ENCODE results near the gene EXOC1.
"Not testable (repeated sequence)": the region's sequence is repeated elsewhere in the genome, so short reads cannot be mapped to it uniquely, and the experiment has no call there.

Gene EXOC1, protein sequence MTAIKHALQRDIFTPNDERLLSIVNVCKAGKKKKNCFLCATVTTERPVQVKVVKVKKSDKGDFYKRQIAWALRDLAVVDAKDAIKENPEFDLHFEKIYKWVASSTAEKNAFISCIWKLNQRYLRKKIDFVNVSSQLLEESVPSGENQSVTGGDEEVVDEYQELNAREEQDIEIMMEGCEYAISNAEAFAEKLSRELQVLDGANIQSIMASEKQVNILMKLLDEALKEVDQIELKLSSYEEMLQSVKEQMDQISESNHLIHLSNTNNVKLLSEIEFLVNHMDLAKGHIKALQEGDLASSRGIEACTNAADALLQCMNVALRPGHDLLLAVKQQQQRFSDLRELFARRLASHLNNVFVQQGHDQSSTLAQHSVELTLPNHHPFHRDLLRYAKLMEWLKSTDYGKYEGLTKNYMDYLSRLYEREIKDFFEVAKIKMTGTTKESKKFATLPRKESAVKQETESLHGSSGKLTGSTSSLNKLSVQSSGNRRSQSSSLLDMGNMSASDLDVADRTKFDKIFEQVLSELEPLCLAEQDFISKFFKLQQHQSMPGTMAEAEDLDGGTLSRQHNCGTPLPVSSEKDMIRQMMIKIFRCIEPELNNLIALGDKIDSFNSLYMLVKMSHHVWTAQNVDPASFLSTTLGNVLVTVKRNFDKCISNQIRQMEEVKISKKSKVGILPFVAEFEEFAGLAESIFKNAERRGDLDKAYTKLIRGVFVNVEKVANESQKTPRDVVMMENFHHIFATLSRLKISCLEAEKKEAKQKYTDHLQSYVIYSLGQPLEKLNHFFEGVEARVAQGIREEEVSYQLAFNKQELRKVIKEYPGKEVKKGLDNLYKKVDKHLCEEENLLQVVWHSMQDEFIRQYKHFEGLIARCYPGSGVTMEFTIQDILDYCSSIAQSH

DNA sequence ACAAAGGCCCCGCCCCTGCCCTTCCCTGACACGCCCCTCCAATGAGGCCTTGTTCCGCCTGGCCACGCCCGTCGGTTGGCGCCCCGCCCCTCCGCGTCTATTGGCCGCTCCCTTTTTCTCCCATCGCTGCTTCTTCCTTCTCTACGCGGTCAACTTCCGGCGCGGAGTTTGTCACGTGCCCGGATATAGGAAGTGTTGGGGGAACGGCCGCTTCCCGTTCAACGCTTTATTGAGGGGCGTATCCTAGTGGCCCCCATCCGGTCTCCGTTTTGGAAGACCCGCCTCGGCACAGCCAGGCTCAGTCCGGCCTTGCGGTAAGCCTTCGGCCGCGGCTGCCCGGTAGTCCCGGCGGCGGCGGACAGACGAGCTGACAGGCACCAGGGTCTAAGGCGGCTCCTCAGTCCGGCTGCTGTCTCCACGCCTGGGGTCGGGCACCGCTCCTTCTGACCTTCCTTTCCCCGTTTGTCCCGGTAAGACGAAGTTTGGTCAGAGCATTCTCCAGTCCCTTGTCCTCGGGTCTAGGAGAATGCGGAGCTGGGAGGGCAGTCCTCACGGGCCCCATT lies at the start of gene EXOC1:
TSS of gene EXOC1 (plus strand) at position 165 of the 563 bp plus-strand sequence. CDS start 4,676 bp downstream, outside the sequence.
- peak; percentile 95 for DNase-seq

DNA sequence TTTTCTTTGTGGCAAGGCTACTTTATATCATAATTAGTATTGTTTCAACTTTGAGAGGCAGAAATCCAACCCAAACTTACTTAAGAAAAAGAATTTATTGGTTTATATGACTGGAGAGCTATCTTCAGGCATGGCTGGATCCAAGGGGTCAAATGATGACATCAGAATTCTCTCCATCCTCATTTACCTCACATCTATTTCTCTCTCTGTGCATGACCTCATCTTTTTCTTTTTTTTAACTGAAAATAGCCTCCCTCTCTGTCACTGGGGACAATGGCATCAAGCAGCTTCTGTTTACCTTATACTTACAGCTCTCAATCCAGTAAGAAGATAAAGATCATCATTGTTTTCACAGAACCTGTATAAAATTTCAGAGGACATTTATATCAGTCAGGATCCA lies 45.9 kb upstream of the EXOC1 start:
- no peak for DNase-seq

DNA sequence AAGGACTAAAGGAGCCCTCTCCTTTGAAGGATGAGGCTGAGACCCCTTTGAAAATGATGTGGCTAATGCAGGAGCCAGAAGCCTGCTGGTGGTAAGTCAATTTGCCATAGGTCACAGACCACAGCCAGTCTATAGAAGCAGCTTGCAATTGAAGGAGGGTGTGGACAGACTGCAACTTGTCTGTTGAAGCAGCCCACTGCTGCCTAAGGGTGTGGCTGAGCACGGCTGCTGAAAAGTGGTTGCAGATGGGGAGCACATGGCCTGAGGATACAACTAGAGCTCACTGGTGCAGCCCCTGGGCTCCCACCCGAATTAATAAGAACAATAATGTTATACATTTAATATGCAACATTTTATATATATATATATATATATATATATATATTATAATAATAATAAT lies 45.3 kb upstream of the EXOC1 start:
- DNase-seq = no peak

DNA sequence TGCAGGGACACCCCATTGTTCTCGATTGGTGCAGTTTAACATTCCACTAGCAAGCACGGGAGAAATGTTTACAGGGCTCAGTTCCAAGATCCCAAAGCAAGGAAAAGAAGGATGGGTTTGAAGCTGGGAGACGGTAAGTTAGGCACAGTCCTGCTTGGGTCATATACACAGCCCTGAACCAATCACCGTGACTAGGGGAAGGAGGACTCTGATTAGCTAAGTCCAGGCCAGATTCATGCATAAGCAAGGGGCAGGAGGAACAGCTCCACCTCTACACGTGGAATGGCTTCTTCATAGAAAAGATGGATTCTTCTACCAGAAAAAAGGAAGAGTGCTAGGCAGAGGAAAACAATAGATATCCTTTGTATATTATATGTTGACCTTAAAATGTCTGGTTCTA lies 44.8 kb upstream of the EXOC1 start:
- DNase-seq = no peak

DNA sequence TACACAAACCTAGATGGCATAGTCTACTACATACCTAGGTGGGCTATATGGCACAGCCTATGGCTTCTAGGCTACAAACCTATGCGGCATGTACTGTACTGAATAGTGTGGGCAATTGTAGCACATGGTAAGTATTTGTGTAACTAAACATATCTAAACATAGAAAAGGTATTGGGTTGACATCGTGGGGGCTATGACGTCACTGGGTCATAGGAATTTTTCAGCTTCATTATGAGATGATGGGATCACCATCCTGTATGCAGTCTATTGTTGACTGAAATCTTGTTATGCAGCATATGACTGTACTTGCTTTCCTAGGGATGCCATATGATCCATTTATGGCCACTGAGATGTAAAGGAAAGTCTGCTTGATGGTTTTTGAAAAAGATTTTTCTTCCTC lies 35.8 kb upstream of the EXOC1 start:
- DNase-seq = no peak

DNA sequence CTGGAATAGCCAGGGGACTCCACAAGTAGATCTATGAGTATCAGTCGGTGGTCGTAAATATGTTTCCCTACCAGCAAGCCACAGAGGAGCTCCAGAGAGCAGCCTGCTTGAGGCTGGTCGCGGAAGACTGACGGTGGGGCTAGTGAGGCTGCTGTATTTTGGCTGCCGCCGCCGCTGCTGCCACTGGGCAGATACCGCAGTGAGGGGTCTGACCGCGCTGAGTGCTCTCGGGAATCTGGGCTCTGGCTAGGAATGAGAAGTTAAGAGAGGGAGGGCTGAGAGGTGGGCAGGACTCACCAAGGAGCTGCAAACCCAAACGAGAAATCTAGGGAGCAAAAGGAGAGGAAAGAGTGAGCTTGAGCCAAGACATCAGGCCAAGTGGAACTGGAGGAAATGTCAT lies 33.8 kb upstream of the EXOC1 start, which contains the start of gene EXOC1L:
TSS of gene EXOC1L (plus strand) at position 157 of the 400 bp plus-strand sequence. CDS start at position 394, 237 bp downstream.
- DNase-seq = no peak

DNA sequence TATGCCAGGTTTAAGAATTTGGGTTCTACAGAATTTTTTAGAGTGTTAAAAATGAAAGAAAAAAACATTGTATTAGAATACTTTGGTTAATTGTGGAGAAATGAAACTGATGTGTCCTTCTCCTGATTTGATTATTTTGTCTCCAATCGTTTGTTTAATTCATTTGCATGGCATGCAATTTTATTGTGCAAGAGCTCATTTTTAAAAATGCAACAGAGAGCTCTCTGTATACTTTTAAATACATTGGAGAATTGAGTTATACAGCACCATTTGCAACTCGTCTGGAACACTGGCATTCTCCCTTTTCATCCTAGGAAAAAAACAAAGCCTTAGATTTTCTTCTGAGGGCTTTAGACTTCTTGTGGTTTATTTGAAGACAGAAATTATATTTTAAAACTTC lies 33.2 kb upstream of the EXOC1 start:
- no peak for DNase-seq

DNA sequence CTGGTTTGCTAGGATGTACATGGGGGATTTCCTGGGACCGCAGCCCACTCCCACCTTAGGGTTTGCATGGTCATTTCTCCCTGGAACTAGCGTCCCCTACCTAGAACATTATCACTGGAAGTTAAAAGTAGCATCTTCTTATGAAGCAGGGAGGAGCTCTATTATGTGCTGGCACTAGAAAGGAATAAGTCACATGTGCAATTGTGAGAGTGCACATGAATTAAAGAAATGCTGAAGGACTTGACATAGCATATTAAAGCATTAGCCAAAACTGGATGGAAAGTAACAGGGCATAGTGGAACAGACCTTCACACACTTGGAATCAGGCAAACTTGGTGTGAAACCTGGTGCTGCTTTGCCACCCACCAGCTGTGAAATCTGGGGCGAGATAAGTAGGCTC lies 31.1 kb upstream of the EXOC1 start:
- no peak for DNase-seq

DNA sequence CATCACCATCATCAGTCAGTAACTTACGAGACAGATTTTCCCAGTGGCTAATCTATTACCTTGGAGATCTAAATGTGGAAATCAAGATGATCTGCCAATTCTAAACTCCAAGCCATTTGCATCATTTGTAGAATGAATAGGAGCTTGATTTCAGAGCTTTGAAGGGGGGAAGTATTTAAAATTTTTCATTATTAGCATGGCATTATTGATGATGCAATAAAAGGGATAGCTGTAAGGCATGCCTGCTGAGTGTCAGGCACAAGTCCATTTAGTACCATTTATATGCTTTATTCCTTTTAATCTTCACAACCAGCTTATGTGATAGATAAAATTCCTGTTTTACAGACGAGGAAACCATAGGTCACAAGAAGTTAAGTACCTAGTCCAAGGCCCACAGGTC lies 28.6 kb upstream of the EXOC1 start:
- DNase-seq = no peak

DNA sequence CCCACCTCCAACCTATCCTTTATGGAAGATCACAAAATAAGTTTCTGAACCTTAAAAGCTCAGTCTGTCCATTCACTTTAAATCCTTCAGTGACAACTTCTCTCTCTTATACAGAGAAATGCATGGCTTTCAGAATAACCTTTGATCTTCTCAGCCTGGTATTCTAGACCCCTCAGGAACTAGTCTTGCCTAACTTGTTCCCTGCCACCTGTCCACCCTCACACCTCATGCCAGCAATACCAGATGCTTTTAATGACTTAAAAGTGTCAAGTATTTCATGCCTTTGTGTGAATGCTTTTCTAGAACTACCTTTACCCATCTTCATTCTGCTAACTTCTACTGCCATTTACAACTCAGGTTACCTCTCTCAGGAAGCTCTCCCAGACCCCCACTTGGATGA lies 26.5 kb upstream of the EXOC1 start:
- DNase-seq = no peak

DNA sequence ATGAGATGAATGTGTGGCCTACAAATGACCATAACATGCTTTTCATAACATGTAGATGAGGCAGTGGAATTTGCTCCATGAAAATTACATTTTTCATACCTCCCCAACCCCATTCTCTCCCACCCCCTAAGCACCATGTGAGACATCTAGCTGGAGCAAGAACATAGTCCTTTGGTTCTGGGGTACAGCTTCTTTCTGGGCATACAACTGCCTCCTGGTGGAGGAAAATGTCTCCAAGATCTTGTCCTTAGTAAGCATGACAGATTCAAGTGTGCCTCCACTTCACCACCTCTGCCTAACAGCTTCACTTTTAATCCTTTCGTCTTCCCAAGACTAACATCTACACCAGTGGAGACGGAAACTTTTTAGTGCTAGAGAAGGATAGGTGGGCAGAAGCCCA lies 25.9 kb upstream of the EXOC1 start:
- DNase-seq = no peak

DNA sequence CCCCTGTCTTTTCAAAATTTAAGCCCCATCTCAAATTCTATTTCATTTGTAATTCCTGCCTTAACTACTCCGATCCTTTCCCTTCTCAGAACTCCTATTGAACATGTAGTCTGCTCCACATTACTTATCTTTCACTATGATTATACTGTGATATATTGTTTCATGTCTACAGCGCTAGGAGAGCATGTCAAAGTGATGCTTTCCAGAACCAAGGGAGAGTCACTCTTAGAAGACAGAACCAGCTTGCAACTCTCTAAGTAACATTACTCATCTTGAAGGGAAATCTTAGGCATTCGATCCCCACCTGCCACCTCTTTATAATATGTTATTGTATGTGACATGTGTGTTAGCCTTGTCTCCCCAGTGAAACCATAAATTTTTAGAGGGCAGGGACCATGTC lies 23.4 kb upstream of the EXOC1 start:
- no peak for DNase-seq

DNA sequence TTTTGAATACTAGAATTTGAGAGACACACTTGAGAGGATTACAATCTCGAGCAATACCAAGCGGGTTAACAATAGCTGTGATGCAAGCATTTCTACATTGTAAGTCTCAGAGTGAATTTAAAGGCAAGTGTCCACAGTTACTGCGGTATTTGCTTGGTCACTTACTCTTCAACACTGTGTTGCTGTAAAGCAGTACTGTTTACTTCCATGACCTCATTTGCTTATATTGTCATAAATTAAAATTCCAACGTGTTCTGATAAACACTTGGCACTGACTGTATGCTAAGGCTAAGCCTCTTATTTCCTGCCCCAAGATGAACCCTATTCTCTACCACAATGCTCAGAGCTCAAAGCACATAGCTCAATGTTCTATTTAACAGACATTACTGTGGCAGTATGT lies 22.7 kb upstream of the EXOC1 start:
- DNase-seq = no peak

DNA sequence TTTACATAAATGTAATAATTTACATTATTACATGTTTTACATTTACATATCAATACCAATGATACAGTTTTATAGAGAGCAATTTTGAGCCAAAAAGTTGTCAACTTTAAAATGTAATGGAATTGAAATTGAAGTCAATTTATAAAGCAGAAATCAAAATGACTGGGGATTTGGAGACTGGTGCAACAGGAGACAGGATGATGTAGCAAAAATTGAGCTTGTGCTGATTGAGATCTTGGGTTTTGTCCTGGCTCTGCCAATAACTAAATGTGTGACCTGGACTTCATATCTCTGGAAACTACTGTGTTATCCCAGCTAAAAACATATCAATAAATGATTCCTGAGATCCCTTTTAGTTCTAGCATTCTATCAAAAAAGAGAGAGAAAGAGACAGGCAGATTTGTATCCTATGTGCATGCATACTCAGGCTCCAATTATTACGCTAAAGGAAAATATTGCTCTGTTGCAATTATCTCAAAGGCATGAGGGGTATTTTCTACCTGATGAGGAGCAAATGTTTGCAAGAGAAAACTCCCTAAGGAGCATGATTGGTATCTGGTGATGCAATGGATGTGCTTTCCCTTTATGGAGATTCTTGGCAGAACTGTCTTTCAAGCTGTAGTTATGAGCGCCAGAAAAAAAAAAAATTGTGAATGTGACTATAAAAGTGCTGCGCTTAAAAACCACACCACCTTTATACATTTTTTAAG lies 19.2 kb upstream of the EXOC1 start:
- no peak for DNase-seq

DNA sequence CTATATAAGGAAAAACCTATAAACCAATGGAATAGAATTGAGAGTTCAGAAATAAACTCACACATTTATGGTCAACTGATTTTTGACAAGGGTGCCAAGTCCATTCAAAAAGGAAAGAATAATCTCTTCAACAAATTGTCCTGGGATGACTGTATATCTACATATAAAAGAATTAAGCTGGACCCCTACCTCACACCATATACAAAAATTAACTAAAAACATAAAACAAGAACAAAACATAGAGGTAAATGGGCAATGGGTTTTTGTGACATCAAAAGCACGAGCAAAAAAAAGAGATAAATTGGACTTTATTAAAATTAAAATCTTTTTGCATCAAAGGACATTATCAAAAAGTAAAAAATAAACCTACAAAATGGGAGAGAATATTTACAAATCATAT lies 15.5 kb upstream of the EXOC1 start:
- no peak for DNase-seq

DNA sequence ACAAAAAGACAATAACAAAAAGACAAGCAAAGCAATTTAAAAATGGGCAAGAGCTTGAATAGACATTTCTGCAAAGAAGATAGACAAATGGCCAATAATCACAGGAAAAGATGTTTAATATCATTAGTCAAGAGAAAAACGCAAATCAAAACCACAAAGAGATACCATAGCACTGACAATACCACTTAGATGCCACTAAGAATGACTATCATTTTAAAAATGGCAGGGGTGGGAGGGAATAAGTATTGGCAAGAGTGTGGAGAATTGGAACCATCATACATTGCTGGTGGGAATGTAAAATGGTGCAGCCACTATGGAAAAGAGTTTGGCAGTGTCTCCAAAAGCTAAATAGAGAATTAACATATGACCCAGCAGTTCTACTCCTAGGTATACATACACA lies 15.1 kb upstream of the EXOC1 start:
- DNase-seq = no peak

DNA sequence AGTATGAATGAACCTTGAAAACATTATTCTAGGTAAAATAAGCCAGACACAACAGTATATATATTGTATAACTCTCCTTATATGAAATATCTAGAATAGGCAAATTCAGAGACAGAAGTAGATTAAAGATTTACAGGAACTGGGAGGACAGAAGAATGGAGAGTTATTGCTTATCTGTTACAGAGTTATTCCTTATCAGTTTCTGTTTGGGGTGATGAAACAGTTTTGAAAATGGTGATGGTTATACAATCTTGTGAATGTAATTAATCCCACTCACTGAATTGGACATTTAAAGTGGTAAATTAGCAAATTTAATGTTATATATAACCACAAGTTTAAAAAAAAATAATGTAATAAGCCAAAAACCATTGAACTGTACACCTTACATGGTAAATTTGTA lies 14.5 kb upstream of the EXOC1 start:
- DNase-seq = no peak

DNA sequence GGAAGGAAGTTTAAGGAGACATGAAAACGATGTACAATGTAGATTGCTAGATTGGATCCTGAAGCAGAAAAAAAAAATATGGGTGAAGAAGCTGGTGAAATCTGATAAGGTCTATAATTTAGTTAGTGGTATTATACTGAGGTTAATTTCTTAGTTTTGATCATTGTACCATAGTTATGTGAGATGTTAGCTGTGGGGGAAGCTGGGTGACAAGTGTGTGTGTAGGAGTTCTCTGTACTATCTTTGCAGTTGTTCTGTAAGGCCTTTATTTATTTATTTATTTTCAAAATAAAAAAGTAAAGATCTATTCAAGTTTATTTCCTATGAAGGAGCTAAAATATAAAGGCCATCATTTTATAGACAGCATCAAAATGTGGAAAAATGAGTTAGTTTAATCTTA lies 12.5 kb upstream of the EXOC1 start:
- DNase-seq = no peak

DNA sequence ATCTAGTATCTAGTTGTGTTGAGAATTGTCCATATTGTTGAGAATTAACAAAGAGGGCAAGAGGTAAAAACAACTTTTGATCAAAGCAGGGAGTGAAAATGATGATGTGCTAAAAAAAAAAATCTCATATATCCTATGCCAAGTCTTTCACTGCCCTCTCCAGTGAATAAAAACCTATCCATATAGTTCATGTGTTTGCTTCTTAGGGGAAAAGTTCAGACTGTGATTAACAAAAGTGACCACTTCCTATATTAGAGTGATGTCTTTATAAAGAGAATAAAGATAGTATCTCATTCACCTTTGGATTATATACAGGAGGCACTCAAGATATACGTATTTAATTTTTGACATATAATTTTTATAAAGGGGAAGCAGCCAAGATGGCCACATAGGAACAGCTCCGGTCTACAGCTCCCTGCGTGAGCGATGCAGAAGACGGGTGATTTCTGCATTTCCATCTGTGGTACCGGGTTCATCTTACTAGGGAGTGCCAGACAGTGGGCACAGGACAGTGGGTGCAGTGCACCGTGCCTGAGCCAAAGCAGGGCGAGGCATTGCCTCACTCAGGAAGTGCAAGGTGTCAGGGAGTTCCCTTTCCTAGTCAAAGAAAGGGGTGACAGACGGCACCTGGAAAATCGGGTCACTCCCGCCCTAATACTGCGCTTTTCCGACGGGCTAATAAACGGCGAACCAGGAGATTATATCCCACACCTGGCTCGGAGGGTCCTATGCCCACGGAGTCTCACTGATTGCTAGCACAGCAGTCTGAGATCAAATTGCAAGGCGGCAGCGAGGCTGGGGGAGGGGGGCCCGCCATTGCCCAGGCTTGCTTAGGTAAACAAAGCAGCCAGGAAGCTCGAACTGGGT lies 11.8 kb upstream of the EXOC1 start:
- not testable (repeated sequence) for DNase-seq

DNA sequence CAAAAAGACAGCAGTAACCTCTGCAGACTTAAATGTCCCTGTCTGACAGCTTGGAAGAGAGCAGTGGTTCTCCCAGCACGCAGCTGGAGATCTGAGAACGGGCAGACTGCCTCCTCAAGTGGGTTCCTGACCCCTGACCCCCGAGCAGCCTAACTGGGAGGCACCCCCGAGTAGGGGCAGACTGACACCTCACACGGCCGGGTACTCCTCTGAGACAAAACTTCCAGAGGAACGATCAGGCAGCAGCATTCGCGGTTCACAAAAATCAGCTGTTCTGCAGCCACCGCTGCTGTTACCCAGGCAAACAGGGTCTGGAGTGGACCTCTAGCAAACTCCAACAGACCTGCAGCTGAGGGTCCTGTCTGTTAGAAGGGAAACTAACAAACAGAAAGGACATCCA lies 11.1 kb upstream of the EXOC1 start:
- DNase-seq = not testable (repeated sequence)

DNA sequence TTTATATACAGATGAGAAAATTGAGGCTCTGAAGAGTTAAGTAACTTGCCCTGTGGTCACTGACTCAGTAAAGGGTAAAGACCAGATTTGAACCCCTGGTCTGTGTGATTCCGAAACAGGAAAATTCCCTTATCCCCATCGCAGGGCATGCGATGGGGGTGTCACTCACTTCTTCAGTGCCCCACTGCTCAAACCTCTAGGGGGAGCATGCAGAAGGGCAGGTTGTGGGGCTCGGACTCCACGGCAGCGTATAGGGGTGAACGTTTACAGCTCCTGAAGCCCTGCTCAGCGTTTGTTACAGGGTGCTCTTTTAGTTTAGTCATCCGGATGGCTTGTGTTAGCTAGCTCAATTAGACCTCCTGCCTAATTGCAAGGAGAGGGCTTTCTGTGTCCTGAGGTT lies 3.7 kb upstream of the EXOC1 start:
- no peak for DNase-seq

DNA sequence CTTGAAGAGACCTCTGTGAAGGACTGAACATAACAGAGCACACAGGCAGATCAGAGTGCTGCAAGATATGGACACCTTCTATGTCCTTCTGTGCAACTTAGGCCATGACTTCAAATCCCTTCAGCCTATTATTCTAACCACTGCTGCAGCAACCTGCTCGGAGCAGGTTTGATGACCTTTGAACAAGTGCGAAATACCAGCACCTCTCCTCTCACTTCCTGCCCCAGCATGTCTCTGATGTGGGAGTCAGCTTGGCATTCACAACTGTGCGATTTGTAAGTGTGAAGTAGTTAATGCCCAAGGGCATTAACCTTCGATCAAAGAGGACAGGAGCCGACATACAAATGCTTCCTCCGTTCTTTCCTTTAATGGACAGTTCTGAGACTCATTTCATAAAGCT lies 1.6 kb upstream of the EXOC1 start:
- DNase-seq = no peak

Measured in NCI-H2029 treated with DMSO at 0.1 percent for 48 hours (cell line).